ENCODE data around the gene PPP1CB. TPM values are rescaled to one million over a fixed set of nuclear protein-coding genes. Genes with fewer than 3 reads are reported as not detected.

Gene PPP1CB
- total and polyA plus RNA-seq, 10 of the 15 experiments (the other 5 are each of a cell fraction or from before 2014, with no cell fraction given): 37.5 to 176 (median 84.9) TPM

DNA sequence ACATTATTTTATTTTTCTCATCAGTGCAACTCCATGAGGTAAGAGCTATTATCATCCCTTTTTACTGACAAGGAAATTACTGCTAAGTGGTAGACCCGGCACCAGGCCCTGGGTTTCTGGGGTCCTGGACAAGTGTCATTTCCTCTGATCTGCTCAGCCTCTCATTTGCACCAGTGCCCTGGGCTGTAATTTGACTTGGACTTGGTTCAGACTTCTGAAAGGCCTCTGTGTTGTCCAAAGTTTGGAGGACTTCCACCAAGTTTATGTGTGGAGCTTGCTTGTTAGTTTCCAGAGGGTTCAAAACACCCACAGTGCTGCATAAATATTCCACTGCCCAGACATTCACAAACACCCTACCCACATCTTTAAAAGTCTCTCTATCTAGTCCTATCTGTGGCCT lies 44.0 kb upstream of the PPP1CB start:
- ChIA-PET RAD21 (ENCODE audit: unreplicated experiment) (no interaction called here), POLR2A (no interaction called here), CTCF (no interaction called here), SMC1A (ENCODE audit: uncharacterized antibody, unreplicated experiment) (no interaction called here)
- in situ Hi-C loops (cut with MboI): no loop called here
- Histone ChIP-seq H3K36me3 (ENCODE audit: control insufficient read depth in 2 of 2, insufficient read depth in 2 of 2, low read length in 1 of 2) (no peaks in the 10 kb centered on the region), H3K9ac (ENCODE audit: control insufficient read depth, insufficient read depth, low read length) (no peak overlapping the region), H3K27ac (ENCODE audit: control insufficient read depth, insufficient read depth) (no peak overlapping the region), H4K20me1 (ENCODE audit: control insufficient read depth, insufficient read depth) (no peaks in the 10 kb centered on the region), H3K9me3 (replicated peaks; ENCODE audit: control insufficient read depth, insufficient read depth, low read length) (no peaks in the 10 kb centered on the region; the same call in 2 of the 3 replicates), H3K4me1 (ENCODE audit: control insufficient read depth, insufficient read depth, low read length) (no peaks in the 10 kb centered on the region), H3K4me3 (no peak overlapping the region), H3K27me3 (replicated peaks in 1 of 2; ENCODE audit: control insufficient read depth in 2 of 2, insufficient read depth in 2 of 2, low read length in 1 of 2) (no peaks in the 10 kb centered on the region), H2AFZ (ENCODE audit: control insufficient read depth, low read depth, low read length) (no peak overlapping the region), H3K4me2 (ENCODE audit: control insufficient read depth, insufficient read depth) (no peak overlapping the region), H3K79me2 (ENCODE audit: control insufficient read depth, insufficient read depth, low read length) (no peaks in the 10 kb centered on the region)
- BruUV-seq (replicated peaks): no TSS peak
- ATAC-seq (no peak), DNase-seq (ENCODE audit: low read depth, low spot score) (no peak), FAIRE-seq (no peak)
- intact Hi-C loops (cut with micrococcal nuclease; ENCODE audit: unreplicated experiment): no loop called here
- TF ChIP-seq KLF5 (IDR thresholded peaks at IDR 0.05; ENCODE audit: partially characterized antibody): no peak
- no peak for TF ChIP-seq RUNX3 (IDR thresholded peaks at IDR 0.05; ENCODE audit: low read length)
- no peak for TF ChIP-seq SREBF2 (IDR thresholded peaks at IDR 0.05; ENCODE audit: low read length)
- TF ChIP-seq, protein P1, sequence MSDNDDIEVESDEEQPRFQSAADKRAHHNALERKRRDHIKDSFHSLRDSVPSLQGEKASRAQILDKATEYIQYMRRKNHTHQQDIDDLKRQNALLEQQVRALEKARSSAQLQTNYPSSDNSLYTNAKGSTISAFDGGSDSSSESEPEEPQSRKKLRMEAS (IDR thresholded peaks at IDR 0.05; ENCODE audit: low read depth, low read length): no peak
- TF ChIP-seq RB1 (IDR thresholded peaks at IDR 0.05; ENCODE audit: borderline replicate concordance): no peak
- no peak for TF ChIP-seq ZNF217 (IDR thresholded peaks at IDR 0.05)
- no peak for TF ChIP-seq MXI1 (IDR thresholded peaks at IDR 0.05; ENCODE audit: low read depth, low read length)
- WGBS (ENCODE audit: insufficient coverage, insufficient replicate concordance, low lambda C conversion rate, missing lambda C conversion rate): 78% methylated on average over 1 of the region's 1 CpG

- TF ChIP-seq ZNF207 (IDR thresholded peaks at IDR 0.05; ENCODE audit: borderline replicate concordance) (no peak), RAD51 (IDR thresholded peaks at IDR 0.05) (no peak), ATF2 (IDR thresholded peaks at IDR 0.05; ENCODE audit: low read length) (no peak), CHD4 (IDR thresholded peaks at IDR 0.05) (no peak)
- TF ChIP-seq, protein P2, sequence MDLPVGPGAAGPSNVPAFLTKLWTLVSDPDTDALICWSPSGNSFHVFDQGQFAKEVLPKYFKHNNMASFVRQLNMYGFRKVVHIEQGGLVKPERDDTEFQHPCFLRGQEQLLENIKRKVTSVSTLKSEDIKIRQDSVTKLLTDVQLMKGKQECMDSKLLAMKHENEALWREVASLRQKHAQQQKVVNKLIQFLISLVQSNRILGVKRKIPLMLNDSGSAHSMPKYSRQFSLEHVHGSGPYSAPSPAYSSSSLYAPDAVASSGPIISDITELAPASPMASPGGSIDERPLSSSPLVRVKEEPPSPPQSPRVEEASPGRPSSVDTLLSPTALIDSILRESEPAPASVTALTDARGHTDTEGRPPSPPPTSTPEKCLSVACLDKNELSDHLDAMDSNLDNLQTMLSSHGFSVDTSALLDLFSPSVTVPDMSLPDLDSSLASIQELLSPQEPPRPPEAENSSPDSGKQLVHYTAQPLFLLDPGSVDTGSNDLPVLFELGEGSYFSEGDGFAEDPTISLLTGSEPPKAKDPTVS (IDR thresholded peaks at IDR 0.05; ENCODE audit: low read depth, low read length): no peak
- TF ChIP-seq, protein P3, sequence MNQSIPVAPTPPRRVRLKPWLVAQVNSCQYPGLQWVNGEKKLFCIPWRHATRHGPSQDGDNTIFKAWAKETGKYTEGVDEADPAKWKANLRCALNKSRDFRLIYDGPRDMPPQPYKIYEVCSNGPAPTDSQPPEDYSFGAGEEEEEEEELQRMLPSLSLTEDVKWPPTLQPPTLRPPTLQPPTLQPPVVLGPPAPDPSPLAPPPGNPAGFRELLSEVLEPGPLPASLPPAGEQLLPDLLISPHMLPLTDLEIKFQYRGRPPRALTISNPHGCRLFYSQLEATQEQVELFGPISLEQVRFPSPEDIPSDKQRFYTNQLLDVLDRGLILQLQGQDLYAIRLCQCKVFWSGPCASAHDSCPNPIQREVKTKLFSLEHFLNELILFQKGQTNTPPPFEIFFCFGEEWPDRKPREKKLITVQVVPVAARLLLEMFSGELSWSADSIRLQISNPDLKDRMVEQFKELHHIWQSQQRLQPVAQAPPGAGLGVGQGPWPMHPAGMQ (IDR thresholded peaks at IDR 0.05; ENCODE audit: borderline replicate concordance): no peak
- no TSS peak for BruUV-seq (replicated peaks)
- ChIA-PET RAD21 (ENCODE audit: unreplicated experiment) (no interaction called here), POLR2A (no interaction called here), SMC1A (ENCODE audit: uncharacterized antibody, unreplicated experiment) (no interaction called here), CTCF (interaction anchor here (1.5 kb wide), 1 partner anchor 115 kb away, joined by 3 read pairs; no protein-coding TSS in a partner anchor)
- no peaks in the 10 kb centered on the region for H4K20me1 ChIP-seq (ENCODE audit: control insufficient read depth, insufficient read depth)
- no peaks in the 10 kb centered on the region for H3K36me3 ChIP-seq (ENCODE audit: control insufficient read depth in 2 of 2, insufficient read depth in 2 of 2, low read length in 1 of 2)
- no peak overlapping the region for H2AFZ ChIP-seq (ENCODE audit: control insufficient read depth, low read depth, low read length)
- H3K27me3 ChIP-seq (replicated peaks in 1 of 2; ENCODE audit: control insufficient read depth in 2 of 2, insufficient read depth in 2 of 2, low read length in 1 of 2): no peaks in the 10 kb centered on the region
- H3K4me2 ChIP-seq (ENCODE audit: control insufficient read depth, insufficient read depth): no peak overlapping the region
- no peaks in the 10 kb centered on the region for H3K4me1 ChIP-seq (ENCODE audit: control insufficient read depth, insufficient read depth, low read length)
- no peak overlapping the region for H3K4me3 ChIP-seq
- ATAC-seq (no peak), FAIRE-seq (no peak), DNase-seq (ENCODE audit: low read depth, low spot score) (no peak)
- in situ Hi-C loops (cut with MboI) (no loop called here), intact Hi-C loops (cut with micrococcal nuclease; ENCODE audit: unreplicated experiment) (no loop called here)
- no peaks in the 10 kb centered on the region for H3K79me2 ChIP-seq (ENCODE audit: control insufficient read depth, insufficient read depth, low read length)
- WGBS (ENCODE audit: insufficient coverage, insufficient replicate concordance, low lambda C conversion rate, missing lambda C conversion rate): 51% methylated on average over 8 of the region's 8 CpGs
- no peaks in the 10 kb centered on the region; the same call in 2 of the 3 replicates for H3K9me3 ChIP-seq (replicated peaks; ENCODE audit: control insufficient read depth, insufficient read depth, low read length)
- H3K9ac ChIP-seq (ENCODE audit: control insufficient read depth, insufficient read depth, low read length): no peak overlapping the region
- no peak overlapping the region for H3K27ac ChIP-seq (ENCODE audit: control insufficient read depth, insufficient read depth)
Measured at GRCh38 chr2:28709101-28709500, 42.5 kb upstream of the PPP1CB start.

Data from GM12878 (cell line).